ENCODE measurements around the gene MRPS2.
A peak's percentile ranks its signal among the peaks of the same experiment; 100 is the strongest.

MRPS2 gene

GRCh38 chr9:135502168-135502872 lies 1.8 kb downstream of the MRPS2 start:
- TF ChIP-seq, protein P1, sequence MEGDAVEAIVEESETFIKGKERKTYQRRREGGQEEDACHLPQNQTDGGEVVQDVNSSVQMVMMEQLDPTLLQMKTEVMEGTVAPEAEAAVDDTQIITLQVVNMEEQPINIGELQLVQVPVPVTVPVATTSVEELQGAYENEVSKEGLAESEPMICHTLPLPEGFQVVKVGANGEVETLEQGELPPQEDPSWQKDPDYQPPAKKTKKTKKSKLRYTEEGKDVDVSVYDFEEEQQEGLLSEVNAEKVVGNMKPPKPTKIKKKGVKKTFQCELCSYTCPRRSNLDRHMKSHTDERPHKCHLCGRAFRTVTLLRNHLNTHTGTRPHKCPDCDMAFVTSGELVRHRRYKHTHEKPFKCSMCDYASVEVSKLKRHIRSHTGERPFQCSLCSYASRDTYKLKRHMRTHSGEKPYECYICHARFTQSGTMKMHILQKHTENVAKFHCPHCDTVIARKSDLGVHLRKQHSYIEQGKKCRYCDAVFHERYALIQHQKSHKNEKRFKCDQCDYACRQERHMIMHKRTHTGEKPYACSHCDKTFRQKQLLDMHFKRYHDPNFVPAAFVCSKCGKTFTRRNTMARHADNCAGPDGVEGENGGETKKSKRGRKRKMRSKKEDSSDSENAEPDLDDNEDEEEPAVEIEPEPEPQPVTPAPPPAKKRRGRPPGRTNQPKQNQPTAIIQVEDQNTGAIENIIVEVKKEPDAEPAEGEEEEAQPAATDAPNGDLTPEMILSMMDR (IDR thresholded peaks at IDR 0.05; ENCODE audit: low read depth, low read length) = no peak
- no peak for DNase-seq (ENCODE audit: extremely low read depth, low read depth)

- DNase-seq (ENCODE audit: extremely low read depth, low read depth) = no peak
- TF ChIP-seq, protein P1 (IDR thresholded peaks at IDR 0.05; ENCODE audit: low read depth, low read length) = no peak
Observed at GRCh38 chr9:135502873-135503321, 2.4 kb downstream of the MRPS2 start.

- DNase-seq (ENCODE audit: extremely low read depth, low read depth) = no peak
- TF ChIP-seq, protein P1 (IDR thresholded peaks at IDR 0.05; ENCODE audit: low read depth, low read length) = no peak
Observed at GRCh38 chr9:135503371-135504261, 3.1 kb downstream of the MRPS2 start.

DNA sequence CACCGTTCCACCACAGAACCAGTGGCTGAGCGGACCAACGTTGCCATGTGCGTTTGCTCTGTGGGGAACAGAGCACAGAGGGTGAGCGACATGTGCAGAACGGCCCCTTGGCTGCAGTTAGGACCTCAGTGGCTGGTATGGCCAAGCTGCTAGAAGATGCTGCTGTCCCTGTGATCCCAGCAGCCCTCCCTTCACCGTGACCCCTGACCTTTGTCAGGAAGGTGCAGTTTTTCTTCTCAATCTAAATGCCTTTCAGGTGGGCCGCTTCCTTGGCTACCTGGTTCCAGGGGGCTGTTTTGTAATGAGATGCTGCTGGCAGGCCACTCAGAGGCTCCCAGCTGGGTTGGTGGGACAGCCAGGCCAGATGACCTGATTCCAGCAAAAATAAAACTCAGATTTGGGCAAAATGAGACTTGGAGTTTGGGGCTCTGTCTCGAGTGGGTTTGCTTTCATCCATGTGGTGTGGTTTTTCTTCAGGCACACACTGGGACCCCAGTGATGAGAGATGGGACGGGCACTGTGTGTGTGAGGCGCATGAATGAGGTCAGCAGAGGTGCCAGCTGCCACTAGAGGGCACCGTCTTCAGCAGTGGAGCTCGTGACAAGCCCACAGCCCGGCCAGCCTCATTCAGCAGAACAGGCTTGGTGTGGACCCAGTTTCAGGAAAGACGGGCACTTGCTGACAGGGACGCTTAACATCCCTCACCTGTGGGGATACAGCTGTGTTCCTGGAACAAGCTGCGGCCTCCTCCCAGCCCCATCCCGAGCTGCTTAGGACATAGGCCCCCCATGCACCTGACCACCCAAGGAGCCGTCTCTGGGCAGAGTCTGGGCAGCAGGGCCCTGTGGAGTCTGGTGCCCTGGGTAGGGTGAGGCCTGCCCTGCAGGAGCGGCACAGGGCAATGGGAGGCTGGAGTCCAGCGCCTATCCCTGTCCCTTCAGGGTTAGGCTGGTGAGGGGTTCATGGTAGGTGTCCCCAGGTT lies 4.1 kb downstream of the MRPS2 start:
- TF ChIP-seq, protein P1 (IDR thresholded peaks at IDR 0.05; ENCODE audit: low read depth, low read length) = peak; percentile 90
- DNase-seq (ENCODE audit: extremely low read depth, low read depth) = no peak

GRCh38 chr9:135505406-135506187 lies 5.1 kb downstream of the MRPS2 start:
- DNase-seq (ENCODE audit: extremely low read depth, low read depth) = no peak
- TF ChIP-seq, protein P1 (IDR thresholded peaks at IDR 0.05; ENCODE audit: low read depth, low read length) = no peak

- no peak for DNase-seq (ENCODE audit: extremely low read depth, low read depth)
- TF ChIP-seq, protein P1 (IDR thresholded peaks at IDR 0.05; ENCODE audit: low read depth, low read length) = no peak
Observed at GRCh38 chr9:135506327-135507103, 6.0 kb downstream of the MRPS2 start.

Data from AG09319 (cell line).